Activated CD4-positive, alpha-beta memory T cell treated with anti-CD3 and anti-CD28 coated beads, Interleukin-2, amount 10 ng/mL, durations not matched to agents 7 days and 5 days (primary cell): Measurements from ENCODE around the gene KERA. TPM values are rescaled to one million over a fixed set of nuclear protein-coding genes. Genes with fewer than 3 reads are reported as not detected.
"Not testable (repeated sequence)": the region's sequence is repeated elsewhere in the genome, so short reads cannot be mapped to it uniquely, and the experiment has no call there.

Experiments
- CTCF ChIA-PET: fragments of 350-600 bp; sonication (Branson Sonifier 250); formaldehyde crosslinking; loops from one replicate; lab custom pipeline; 2021; ENCODE audit warnings: antibody characterized with exemption, inconsistent platforms; lab: Charles Lee
- POLR2A ChIA-PET: fragments of 350-600 bp; sonication (Branson Sonifier 250); formaldehyde crosslinking; loops from one replicate; lab custom pipeline; 2021; ENCODE audit warnings: antibody characterized with exemption; lab: Charles Lee
- DNase-seq: peaks from one replicate; pipeline ENCODE4 v3.0.0-alpha.2; 2020
- H3K27ac Mint-ChIP-seq: one replicate; pipeline ENCODE4 v1.8.0; 2021; ENCODE audit warnings: mild to moderate bottlenecking, mixed read lengths
- H3K27me3 Mint-ChIP-seq: one replicate; pipeline ENCODE4 v1.8.0; 2021; ENCODE audit warnings: mixed read lengths
- H3K36me3 Mint-ChIP-seq: one replicate; pipeline ENCODE4 v1.8.0; 2021; ENCODE audit warnings: low read depth, mixed read lengths
- H3K4me1 Mint-ChIP-seq: one replicate; pipeline ENCODE4 v1.8.0; 2021; ENCODE audit warnings: mixed read lengths
- H3K4me3 Mint-ChIP-seq: one replicate; pipeline ENCODE4 v1.8.0; 2021; ENCODE audit warnings: mild to moderate bottlenecking, mixed read lengths
- H3K9me3 Mint-ChIP-seq: one replicate; pipeline ENCODE4 v1.8.0; 2021; ENCODE audit warnings: mixed read lengths
- total RNA-seq, 2 experiments: library from RNA; stranded (reverse); gene quantifications; one replicate each; pipeline ENCODE4 v1.2.3, GENCODE V29; 2021

Gene KERA
- total RNA-seq, 2 experiments from 2014 or later: not detected

DNA sequence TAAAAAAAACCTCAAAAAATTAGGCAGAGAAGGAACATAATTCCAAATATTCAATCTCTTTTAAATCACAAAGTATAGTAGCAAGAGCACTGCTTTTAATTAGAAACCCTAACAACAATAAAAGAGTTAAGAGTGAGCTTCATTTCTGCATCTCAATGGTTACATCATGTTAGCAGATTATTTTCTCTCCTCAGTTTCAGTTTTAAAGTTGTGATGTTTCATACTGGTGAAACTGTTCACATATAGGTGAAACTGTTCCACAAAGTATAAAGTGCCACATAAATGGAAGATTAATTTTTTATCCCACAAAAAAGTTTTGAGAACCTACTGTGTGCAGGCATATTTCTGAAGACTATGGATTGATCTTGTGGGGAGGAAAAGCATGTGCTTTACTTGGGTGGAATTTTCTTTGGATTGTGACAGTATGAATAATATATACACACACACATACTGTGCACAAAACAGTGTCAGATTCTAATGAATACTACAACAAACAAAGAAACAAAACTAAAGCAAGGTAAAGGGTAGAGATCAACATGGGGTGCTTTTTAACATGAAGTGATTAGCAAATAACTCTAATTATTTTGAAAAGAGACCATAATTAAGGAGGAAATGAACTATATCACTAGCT, 36.3 kb upstream of the KERA start:
- no peak for DNase-seq
- peaks cover 4% of the 10 kb centered on the region for H3K9me3 Mint-ChIP-seq
- H3K4me3 Mint-ChIP-seq: no peak overlapping the region
- H3K4me1 Mint-ChIP-seq: no peaks in the 10 kb centered on the region
- CTCF ChIA-PET: no interaction called here
- POLR2A ChIA-PET: no interaction called here
- H3K27me3 Mint-ChIP-seq: no peaks in the 10 kb centered on the region
- H3K36me3 Mint-ChIP-seq: no peaks in the 10 kb centered on the region
- H3K27ac Mint-ChIP-seq: no peak overlapping the region

DNA sequence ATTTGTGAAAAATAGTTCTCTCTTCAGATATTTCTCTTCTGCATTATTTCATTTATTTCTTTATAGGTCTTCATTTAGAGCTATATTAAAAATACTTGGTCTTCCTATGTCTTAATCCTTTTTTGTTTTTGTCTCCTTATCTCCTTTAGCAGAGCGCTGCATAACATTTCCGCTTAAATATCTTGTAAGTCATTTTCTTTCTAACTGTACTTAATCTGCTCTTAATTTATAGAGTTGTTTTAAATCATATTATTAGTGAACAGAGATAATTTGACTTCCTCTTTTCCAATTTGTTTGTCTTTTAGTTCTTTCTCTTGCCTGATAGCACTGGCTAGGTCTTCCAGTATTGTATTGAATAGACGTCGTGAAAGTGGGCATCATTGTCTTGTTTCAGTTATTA, 35.5 kb upstream of the KERA start:
- ChIA-PET POLR2A (no interaction called here), CTCF (no interaction called here)
- Mint-ChIP-seq H3K27me3 (no peaks in the 10 kb centered on the region), H3K4me3 (no peak overlapping the region), H3K4me1 (no peaks in the 10 kb centered on the region), H3K36me3 (no peaks in the 10 kb centered on the region), H3K9me3 (peaks cover 8% of the 10 kb centered on the region), H3K27ac (no peak overlapping the region)
- no peak for DNase-seq

DNA sequence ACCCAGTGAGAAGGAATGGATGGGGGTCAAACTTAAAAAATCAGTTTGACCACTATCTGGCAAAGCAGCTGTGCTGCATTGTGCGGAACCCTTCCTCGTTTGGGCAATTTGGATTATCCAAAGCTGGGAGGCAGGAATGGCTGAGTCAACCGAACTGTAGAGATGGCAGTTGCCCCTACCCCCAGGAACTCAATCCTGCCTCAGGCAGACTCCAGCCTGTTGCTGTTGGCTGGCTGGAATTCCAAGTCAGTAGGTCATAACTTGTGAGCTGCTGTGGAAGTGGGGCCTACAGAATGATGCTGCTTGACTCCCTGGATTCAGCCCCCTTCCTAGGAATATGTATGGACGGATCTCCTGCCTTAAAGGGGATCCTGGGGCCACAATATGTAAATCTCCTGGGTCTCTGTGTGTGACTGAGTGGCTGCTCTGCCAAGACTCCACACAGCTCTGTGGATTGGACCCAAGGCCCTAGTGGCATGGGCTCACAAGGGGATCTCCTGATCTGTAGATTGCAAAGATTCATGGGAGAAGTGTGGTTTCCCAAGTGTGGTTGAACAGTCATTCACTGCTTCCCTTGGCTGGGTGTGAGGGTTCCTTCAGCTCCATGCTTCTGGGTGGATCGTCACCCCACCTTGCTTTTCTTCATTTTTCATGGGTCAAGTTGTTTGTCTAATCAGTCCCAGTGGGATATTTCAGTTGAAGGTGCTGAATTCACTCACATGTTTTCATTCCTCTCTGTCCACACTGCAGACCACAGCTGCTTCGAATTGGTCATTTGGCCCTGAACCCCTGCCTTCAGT, 34.3 kb upstream of the KERA start:
- Mint-ChIP-seq H3K4me1 (no peaks in the 10 kb centered on the region), H3K9me3 (peaks cover 8% of the 10 kb centered on the region), H3K27ac (no peak overlapping the region), H3K27me3 (no peaks in the 10 kb centered on the region), H3K4me3 (no peak overlapping the region), H3K36me3 (no peaks in the 10 kb centered on the region)
- CTCF ChIA-PET: no interaction called here
- POLR2A ChIA-PET: no interaction called here
- no peak for DNase-seq

DNA sequence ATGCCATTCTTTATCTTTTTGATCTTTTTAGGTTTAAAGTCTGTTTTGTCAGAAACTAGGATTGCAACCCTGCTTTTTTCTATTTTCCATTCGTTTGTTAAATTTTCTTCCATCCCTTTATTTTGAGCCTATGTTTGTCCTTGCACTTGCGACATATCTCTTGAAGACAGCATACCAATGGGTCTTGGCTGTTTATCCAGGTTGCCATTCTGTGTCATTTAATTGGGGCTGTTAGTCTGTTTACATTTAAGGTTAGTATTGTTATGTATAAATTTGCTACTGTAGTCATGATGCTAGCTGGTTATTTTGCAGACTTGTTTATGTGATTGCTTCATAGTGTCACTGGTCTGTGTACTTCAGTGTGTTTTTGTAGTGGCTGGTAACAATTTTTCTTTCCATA, 32.1 kb upstream of the KERA start:
- CTCF ChIA-PET, H3K9me3 Mint-ChIP-seq, H3K27me3 Mint-ChIP-seq, H3K36me3 Mint-ChIP-seq, POLR2A ChIA-PET, H3K4me3 Mint-ChIP-seq, DNase-seq, H3K27ac Mint-ChIP-seq, H3K4me1 Mint-ChIP-seq: not testable (repeated sequence)

DNA sequence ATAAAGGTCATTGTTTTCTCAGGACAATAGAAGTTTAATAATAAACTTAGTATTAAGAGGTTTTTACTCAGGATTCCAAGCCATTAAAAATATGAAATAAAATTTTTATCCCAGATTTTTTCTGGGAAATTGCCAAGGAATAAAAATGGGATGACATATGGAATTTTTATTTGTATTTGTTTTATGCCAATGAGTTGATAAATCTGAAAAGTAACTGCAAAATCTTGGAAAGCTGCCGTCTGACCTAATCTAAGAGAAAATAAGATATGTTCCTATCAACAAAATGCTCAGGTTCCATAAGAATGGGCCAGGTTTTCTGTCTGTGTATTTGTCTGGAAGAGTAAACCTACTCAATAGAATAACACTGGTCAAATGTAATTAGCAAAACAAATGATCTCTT, 22.2 kb upstream of the KERA start:
- Mint-ChIP-seq H3K27me3 (peaks cover 5% of the 10 kb centered on the region), H3K4me1 (no peaks in the 10 kb centered on the region), H3K4me3 (no peak overlapping the region), H3K27ac (no peak overlapping the region), H3K36me3 (no peaks in the 10 kb centered on the region), H3K9me3 (no peaks in the 10 kb centered on the region)
- ChIA-PET CTCF (no interaction called here), POLR2A (no interaction called here)
- no peak for DNase-seq

DNA sequence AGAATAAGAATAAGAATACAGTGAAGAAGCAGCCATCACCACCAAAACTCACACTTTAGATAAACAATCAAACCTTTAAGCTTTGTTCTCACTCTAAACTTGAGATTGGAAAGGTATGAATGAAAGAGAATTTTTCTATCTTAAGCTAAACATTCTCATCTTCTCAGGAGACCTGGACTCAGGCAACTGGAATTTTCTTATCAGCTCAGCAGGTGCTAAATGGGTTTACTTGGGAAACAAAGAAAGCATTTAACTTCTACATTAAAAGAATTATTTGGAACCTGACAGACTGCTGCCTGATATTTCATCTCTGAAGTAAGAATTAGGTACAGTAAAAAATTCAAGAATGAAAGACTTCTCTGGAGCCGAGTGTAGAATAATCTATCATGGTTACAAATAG, 20.7 kb upstream of the KERA start:
- POLR2A ChIA-PET: no interaction called here
- DNase-seq: no peak
- H3K36me3 Mint-ChIP-seq: no peaks in the 10 kb centered on the region
- CTCF ChIA-PET: no interaction called here
- H3K9me3 Mint-ChIP-seq: no peaks in the 10 kb centered on the region
- H3K27me3 Mint-ChIP-seq: peaks cover 5% of the 10 kb centered on the region
- no peak overlapping the region for H3K27ac Mint-ChIP-seq
- no peaks in the 10 kb centered on the region for H3K4me1 Mint-ChIP-seq
- no peak overlapping the region for H3K4me3 Mint-ChIP-seq

DNA sequence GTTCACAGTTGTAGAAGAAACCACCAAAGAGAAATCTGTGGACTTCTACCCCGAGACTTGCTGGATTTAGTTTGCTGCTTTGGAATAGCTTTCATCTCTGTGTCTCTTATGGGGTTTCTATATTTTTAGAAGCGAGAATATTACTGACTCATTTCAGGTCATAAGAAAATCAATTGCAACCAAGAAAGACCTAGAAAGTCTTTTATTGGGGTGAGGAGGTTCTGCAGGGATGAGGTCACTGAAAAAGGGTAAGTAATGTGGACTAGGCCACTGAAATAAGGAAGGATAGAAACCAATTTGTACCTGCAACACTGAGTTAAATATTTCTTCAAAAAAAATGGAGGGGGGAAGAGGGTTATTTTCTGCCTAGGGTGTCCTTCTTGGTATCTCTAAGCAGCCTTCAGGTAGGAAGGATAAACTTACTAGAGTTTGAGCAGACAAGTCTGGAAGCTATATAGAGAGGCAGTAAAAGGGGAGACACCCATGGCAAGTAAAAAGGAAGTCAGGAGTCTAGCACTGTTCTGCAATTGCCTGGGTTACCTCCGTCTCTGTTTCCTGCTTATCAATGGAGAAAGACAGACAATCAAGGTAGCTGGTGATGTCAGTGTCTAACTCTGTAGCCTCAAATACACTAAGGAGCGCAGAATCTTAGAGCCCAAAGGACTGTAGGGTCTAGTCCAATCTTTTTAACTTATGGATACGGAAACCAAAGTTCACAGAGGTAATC, 19.6 kb upstream of the KERA start:
- no peaks in the 10 kb centered on the region for H3K9me3 Mint-ChIP-seq
- ChIA-PET POLR2A (no interaction called here), CTCF (no interaction called here)
- no peaks in the 10 kb centered on the region for H3K4me1 Mint-ChIP-seq
- H3K4me3 Mint-ChIP-seq: no peak overlapping the region
- no peak for DNase-seq
- peaks cover 5% of the 10 kb centered on the region for H3K27me3 Mint-ChIP-seq
- no peak overlapping the region for H3K27ac Mint-ChIP-seq
- no peaks in the 10 kb centered on the region for H3K36me3 Mint-ChIP-seq

DNA sequence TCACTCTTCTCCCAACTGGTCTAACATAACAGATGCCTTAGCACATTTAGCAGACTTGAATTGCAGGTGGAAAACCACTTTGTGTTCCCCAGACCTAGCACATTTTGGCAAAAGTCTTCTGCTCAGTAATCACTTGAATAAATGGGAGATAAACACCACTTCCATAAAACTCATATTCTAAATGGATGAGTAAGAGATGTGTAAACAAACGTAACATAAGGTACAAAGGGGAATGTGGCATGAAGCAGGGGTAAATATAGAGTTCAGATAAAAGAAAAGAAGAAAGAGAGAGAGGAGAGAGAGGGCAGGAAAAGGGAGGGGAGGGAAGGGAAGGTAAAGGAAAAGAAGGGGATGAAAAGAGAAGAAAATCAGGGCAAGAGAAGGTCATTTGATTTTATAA, 17.0 kb upstream of the KERA start:
- peaks cover 5% of the 10 kb centered on the region for H3K27me3 Mint-ChIP-seq
- CTCF ChIA-PET: no interaction called here
- no peaks in the 10 kb centered on the region for H3K36me3 Mint-ChIP-seq
- H3K4me1 Mint-ChIP-seq: no peaks in the 10 kb centered on the region
- no peak overlapping the region for H3K27ac Mint-ChIP-seq
- POLR2A ChIA-PET: no interaction called here
- no peak for DNase-seq
- no peak overlapping the region for H3K4me3 Mint-ChIP-seq
- H3K9me3 Mint-ChIP-seq: no peaks in the 10 kb centered on the region

DNA sequence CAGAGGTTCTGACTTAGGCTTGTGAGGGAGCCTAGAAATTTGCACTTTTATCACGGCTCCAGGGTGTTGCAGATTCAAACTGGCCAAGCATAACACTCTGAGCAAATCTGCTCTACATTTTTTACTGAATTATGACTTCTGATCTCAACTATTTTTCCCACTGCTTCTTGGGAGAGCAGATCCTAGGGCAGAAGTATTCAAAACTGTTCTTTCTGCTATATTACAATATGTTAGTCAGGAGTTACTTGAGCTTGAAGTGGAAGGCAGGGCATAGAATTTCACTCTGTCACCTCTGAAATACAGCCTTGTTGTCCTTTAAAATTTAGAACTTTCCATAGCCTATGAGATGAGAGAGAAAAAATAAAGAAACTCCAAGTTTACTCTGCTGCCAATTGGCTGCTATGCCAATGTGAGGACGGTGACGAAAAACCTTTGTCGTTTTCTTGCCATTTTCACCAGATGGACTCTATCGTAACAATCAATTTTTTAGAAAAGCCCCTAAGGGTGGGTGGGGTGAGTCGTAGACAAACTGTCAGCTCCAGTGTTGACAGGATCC, 16.4 kb upstream of the KERA start:
- Mint-ChIP-seq H3K4me3 (no peak overlapping the region), H3K4me1 (no peaks in the 10 kb centered on the region), H3K9me3 (no peaks in the 10 kb centered on the region), H3K36me3 (no peaks in the 10 kb centered on the region), H3K27ac (no peak overlapping the region), H3K27me3 (peaks cover 5% of the 10 kb centered on the region)
- ChIA-PET POLR2A (no interaction called here), CTCF (no interaction called here)
- DNase-seq: no peak

DNA sequence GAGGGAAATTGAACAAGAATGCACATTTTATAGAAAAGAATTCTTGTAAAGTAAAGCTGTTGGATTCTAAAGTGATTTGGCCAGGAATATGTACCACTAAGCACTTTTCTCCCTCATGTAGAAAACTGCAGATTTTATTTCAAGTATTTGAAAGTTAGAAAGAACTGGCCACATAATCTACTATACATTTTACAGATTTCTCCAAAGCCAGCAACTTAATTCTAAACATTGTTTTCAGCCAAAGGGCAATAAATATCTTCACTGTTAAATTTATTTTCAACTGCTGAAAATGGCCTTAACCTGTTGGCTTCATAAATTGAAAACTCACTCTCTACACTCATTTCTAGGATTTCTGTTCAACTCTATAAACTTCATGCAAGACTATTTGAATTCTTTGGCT, 15.6 kb upstream of the KERA start:
- no peaks in the 10 kb centered on the region for H3K4me1 Mint-ChIP-seq
- peaks cover 3% of the 10 kb centered on the region for H3K27me3 Mint-ChIP-seq
- H3K27ac Mint-ChIP-seq: no peak overlapping the region
- no peaks in the 10 kb centered on the region for H3K9me3 Mint-ChIP-seq
- ChIA-PET CTCF (no interaction called here), POLR2A (no interaction called here)
- no peaks in the 10 kb centered on the region for H3K36me3 Mint-ChIP-seq
- no peak for DNase-seq
- H3K4me3 Mint-ChIP-seq: no peak overlapping the region

DNA sequence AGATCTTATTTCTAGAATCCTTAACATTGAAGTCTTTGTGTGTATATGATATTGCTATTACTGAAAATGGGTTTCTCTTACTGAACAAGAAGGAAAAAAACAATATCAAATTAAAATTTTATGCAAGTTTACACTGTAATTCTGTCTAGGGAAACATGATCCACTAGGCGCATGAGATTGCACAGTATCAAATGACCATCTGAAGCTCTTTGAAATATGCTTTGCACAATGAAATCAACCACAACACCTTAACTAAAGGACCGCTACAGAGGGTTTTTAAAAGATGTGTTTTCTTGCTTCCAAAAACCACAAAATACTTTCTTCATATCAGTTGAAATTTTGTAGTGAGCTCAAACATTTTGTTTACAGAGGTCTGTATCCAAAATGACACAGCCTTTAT, 15.1 kb upstream of the KERA start:
- no peak for DNase-seq
- ChIA-PET CTCF (no interaction called here), POLR2A (no interaction called here)
- Mint-ChIP-seq H3K9me3 (no peaks in the 10 kb centered on the region), H3K27me3 (peaks cover 2% of the 10 kb centered on the region), H3K4me1 (no peaks in the 10 kb centered on the region), H3K27ac (no peak overlapping the region), H3K4me3 (no peak overlapping the region), H3K36me3 (no peaks in the 10 kb centered on the region)

DNA sequence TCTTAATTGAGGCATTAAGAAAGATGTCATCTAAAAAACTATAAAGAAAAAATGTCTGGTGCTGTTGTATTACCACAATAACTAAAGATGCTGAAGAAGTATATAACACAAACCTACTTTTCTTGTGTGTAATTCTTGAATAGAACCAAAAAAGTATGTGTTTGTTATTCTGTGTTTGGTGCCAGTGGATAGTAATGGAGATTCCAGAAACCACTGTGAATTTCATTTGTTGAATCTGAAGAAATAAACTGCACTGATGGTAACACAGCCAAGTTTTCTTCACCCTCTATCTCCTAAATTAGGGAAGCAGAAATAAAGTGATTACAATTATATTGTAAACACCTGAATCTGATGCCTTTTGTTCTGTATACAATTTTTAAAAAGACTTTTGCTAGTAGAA, 13.1 kb upstream of the KERA start:
- Mint-ChIP-seq H3K4me3 (no peak overlapping the region), H3K27ac (no peak overlapping the region), H3K36me3 (no peaks in the 10 kb centered on the region), H3K27me3 (no peaks in the 10 kb centered on the region), H3K4me1 (no peaks in the 10 kb centered on the region), H3K9me3 (no peaks in the 10 kb centered on the region)
- ChIA-PET CTCF (interaction anchor here (0.7 kb wide), 1 partner anchor 146 kb away, joined by 3 read pairs; no protein-coding TSS in a partner anchor), POLR2A (no interaction called here)
- DNase-seq: no peak

DNA sequence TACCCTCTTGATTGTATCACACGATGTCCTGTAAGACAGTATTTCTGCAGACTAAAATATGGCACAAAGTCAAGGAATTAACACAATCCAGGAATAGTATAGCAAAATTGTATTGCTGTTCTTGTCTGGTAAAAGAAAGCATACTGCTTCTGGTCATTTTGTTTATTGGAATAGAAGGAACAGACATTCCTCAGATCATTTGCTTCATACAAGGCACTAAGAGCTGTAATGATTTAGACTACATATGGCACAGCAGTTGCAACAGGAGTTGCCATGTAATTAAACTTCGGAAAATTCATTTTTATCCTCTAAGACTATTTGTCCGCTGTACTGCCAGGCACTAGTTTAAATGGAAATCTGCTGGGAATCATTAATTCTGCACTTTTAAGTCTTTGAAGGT, 7.6 kb upstream of the KERA start:
- ChIA-PET POLR2A (no interaction called here), CTCF (interaction anchor here (3.3 kb wide), 1 partner anchor 43 kb away, joined by 7 read pairs; no protein-coding TSS in a partner anchor)
- DNase-seq: no peak
- Mint-ChIP-seq H3K4me3 (no peak overlapping the region), H3K27me3 (no peaks in the 10 kb centered on the region), H3K4me1 (no peaks in the 10 kb centered on the region), H3K36me3 (no peaks in the 10 kb centered on the region), H3K9me3 (no peaks in the 10 kb centered on the region), H3K27ac (no peak overlapping the region)
